Nephron progenitor cell (in vitro differentiated cells): ENCODE data around the gene POGZ.

Source experiments
- DNase-seq: peaks from one replicate; pipeline ENCODE4 v3.0.0; 2021
- H3K27ac Mint-ChIP-seq: 2 replicates; pipeline ENCODE4 v1.8.0; 2021; ENCODE audit warnings: mild to moderate bottlenecking, moderate library complexity, mixed read lengths
- H3K27me3 Mint-ChIP-seq: 2 replicates; pipeline ENCODE4 v1.8.0; 2021; ENCODE audit warnings: mild to moderate bottlenecking, low read depth, mixed read lengths; ENCODE audit not compliant: poor library complexity
- H3K36me3 Mint-ChIP-seq: 2 replicates; pipeline ENCODE4 v1.8.0; 2021; ENCODE audit warnings: low read depth, mixed read lengths
- H3K4me1 Mint-ChIP-seq: 2 replicates; pipeline ENCODE4 v1.8.0; 2021; ENCODE audit warnings: mixed read lengths
- H3K4me3 Mint-ChIP-seq: 2 replicates; pipeline ENCODE4 v1.8.0; 2021; ENCODE audit warnings: mild to moderate bottlenecking, moderate library complexity, mixed read lengths
- H3K9me3 Mint-ChIP-seq: 2 replicates; pipeline ENCODE4 v1.8.0; 2021; ENCODE audit warnings: mild to moderate bottlenecking, moderate library complexity, mixed read lengths
- TF ChIP-seq, protein P1 (sequence below): fragments of 200-600 bp; sonication (generic); IDR thresholded peaks from 2 replicates; pipeline ENCODE4 v1.5.0; 2021; ENCODE audit warnings: antibody characterized with exemption

POGZ gene

GRCh38 chr1:151408891-151409290 lies 50.4 kb downstream of the POGZ start:
- H3K27ac Mint-ChIP-seq: no peak overlapping the region
- TF ChIP-seq, protein P1, sequence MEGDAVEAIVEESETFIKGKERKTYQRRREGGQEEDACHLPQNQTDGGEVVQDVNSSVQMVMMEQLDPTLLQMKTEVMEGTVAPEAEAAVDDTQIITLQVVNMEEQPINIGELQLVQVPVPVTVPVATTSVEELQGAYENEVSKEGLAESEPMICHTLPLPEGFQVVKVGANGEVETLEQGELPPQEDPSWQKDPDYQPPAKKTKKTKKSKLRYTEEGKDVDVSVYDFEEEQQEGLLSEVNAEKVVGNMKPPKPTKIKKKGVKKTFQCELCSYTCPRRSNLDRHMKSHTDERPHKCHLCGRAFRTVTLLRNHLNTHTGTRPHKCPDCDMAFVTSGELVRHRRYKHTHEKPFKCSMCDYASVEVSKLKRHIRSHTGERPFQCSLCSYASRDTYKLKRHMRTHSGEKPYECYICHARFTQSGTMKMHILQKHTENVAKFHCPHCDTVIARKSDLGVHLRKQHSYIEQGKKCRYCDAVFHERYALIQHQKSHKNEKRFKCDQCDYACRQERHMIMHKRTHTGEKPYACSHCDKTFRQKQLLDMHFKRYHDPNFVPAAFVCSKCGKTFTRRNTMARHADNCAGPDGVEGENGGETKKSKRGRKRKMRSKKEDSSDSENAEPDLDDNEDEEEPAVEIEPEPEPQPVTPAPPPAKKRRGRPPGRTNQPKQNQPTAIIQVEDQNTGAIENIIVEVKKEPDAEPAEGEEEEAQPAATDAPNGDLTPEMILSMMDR: no peak
- H3K4me1 Mint-ChIP-seq: no peaks in the 10 kb centered on the region
- peaks cover 75% of the 10 kb centered on the region for H3K36me3 Mint-ChIP-seq
- no peak for DNase-seq
- H3K27me3 Mint-ChIP-seq: peaks cover 6% of the 10 kb centered on the region
- no peaks in the 10 kb centered on the region for H3K9me3 Mint-ChIP-seq
- H3K4me3 Mint-ChIP-seq: no peak overlapping the region

DNA sequence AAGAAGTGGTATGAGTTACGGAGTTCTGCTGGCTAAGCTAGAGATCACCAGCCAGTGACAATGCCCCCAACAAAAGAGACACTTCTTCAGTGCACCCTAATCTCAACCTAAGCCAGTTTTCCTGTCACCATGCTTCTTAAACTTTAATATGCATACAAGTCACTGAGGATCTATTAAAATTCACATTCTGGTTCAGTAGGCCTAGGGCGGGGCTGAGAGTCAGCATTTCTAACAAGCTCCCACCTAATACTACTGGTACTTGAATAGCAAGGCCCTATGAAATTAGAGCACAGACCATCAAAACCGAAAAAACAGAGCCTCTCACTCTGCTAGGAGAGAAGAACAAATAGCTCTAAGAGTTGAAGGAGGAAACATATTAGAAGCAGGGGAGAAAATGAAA lies 52.0 kb downstream of the POGZ start:
- H3K4me1 Mint-ChIP-seq: no peaks in the 10 kb centered on the region
- no peak overlapping the region for H3K4me3 Mint-ChIP-seq
- H3K27ac Mint-ChIP-seq: peak overlapping the region; percentile 14
- DNase-seq: no peak
- TF ChIP-seq, protein P1: no peak
- H3K27me3 Mint-ChIP-seq: peaks cover 6% of the 10 kb centered on the region
- no peaks in the 10 kb centered on the region for H3K9me3 Mint-ChIP-seq
- peaks cover 76% of the 10 kb centered on the region for H3K36me3 Mint-ChIP-seq

DNA sequence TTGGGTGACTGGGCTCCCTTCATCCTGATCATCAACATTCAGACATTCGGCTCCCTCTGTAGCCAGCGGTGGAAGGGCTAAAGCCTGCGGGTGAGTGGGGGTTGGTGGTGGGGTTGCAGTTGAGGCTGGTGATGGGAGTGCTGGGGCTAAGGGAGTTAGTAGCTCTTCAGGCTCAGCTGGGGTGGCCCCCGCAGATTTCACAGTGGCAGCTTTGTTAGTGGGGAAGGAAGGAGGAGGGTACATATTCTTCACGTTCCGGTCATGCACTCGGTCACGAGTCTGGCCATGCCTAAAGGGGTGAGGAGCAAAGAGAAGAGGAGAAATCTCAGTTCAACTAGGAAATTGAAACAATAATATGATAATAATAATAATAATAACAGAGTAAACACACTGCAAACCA lies 53.1 kb downstream of the POGZ start:
- Mint-ChIP-seq H3K27ac (peak overlapping the region; percentile 30), H3K36me3 (peaks cover 76% of the 10 kb centered on the region)

GRCh38 chr1:151405187-151405951 lies 53.9 kb downstream of the POGZ start:
- TF ChIP-seq, protein P1: no peak
- H3K36me3 Mint-ChIP-seq: peaks cover 75% of the 10 kb centered on the region
- no peak overlapping the region for H3K4me3 Mint-ChIP-seq
- H3K27ac Mint-ChIP-seq: peak overlapping the region; percentile 52
- no peak for DNase-seq
- H3K9me3 Mint-ChIP-seq: no peaks in the 10 kb centered on the region
- peaks cover 6% of the 10 kb centered on the region for H3K27me3 Mint-ChIP-seq
- peaks cover 16% of the 10 kb centered on the region for H3K4me1 Mint-ChIP-seq

More for the DNA sequence above, 53.1 kb downstream of the POGZ start:
- H3K4me3 Mint-ChIP-seq: no peak overlapping the region
- peaks cover 6% of the 10 kb centered on the region for H3K27me3 Mint-ChIP-seq
- TF ChIP-seq, protein P1: no peak
- peaks cover 7% of the 10 kb centered on the region for H3K4me1 Mint-ChIP-seq
- no peak for DNase-seq
- no peaks in the 10 kb centered on the region for H3K9me3 Mint-ChIP-seq

- Mint-ChIP-seq H3K9me3 (no peaks in the 10 kb centered on the region), H3K4me1 (peaks cover 28% of the 10 kb centered on the region), H3K27ac (peak overlapping the region; percentile 44), H3K4me3 (no peak overlapping the region), H3K36me3 (peaks cover 58% of the 10 kb centered on the region), H3K27me3 (peaks cover 6% of the 10 kb centered on the region)
- no peak for DNase-seq
- TF ChIP-seq, protein P1: no peak
Measured at GRCh38 chr1:151403612-151404011, 55.7 kb downstream of the POGZ start.

- H3K9me3 Mint-ChIP-seq: no peaks in the 10 kb centered on the region
- peaks cover 58% of the 10 kb centered on the region for H3K36me3 Mint-ChIP-seq
- TF ChIP-seq, protein P1: no peak
- peaks cover 32% of the 10 kb centered on the region for H3K4me1 Mint-ChIP-seq
- H3K4me3 Mint-ChIP-seq: no peak overlapping the region
- DNase-seq: no peak
- H3K27me3 Mint-ChIP-seq: peaks cover 6% of the 10 kb centered on the region
- H3K27ac Mint-ChIP-seq: peak overlapping the region; percentile 81
Measured at GRCh38 chr1:151402764-151403163, 56.5 kb downstream of the POGZ start.
